Measurements from ENCODE around the gene KL. TPM values are rescaled to one million over a fixed set of nuclear protein-coding genes. Genes with fewer than 3 reads are reported as not detected.

KL gene
- total RNA-seq, 4 donors from 2014 or later, result 1.3 to 1.6 (median 1.4) TPM

DNA sequence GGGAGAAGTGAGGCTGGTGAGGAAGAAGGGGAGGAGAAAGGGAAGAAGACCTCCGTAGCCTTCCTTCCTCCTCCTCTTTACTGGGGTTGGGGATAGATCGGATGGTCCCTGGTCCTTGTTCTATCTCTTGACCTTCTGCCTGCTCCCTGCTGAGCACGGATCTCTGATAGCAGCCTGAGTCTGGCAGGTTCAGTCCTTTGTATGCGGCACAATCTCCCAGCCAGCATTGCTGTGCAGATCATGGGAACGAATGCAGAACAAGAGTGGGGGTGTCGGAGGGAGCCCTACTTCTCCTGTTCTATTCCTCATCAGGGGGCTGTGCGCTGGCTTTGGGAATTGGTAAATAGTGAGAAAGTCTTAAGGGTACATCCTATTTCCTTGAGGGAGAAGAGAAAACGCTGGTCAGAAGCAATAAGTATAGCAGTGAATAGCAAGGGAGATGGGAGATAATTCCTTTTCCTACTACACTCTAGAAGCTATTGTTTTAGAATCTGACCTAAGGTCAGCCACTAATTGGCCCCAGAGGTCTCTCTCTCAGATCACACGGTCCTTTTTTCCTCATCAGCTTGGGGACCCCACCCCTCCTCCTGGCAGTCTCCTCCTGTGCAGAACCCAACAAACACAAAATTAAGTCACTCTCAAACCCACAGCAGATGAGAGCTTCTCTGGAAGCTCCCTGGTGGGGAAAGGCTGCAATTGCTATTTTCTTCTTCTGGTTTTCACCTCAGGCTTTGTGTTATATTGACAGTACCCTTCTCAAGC is 41.0 kb downstream of the KL start:
- H3K27ac ChIP-seq, result peak overlapping the region; percentile 40 to 68 (median 52)
- intact Hi-C loops (cut with DNase I; ENCODE audit: low total_unique reads), result no loop called here

GRCh38 chr13:33058776-33059327 is 42.6 kb downstream of the KL start:
- Histone ChIP-seq H3K9me3 (no peaks in the 10 kb centered on the region), H3K27ac (peak overlapping the region in 1 of 4 donors; percentile 22), H3K4me1 (peaks cover 0 to 1% of the 10 kb centered on the region in 2 donors), H3K27me3 (no peaks in the 10 kb centered on the region), H3K36me3 (no peaks in the 10 kb centered on the region), H3K4me3 (no peak overlapping the region)
- TF ChIP-seq, protein P1, sequence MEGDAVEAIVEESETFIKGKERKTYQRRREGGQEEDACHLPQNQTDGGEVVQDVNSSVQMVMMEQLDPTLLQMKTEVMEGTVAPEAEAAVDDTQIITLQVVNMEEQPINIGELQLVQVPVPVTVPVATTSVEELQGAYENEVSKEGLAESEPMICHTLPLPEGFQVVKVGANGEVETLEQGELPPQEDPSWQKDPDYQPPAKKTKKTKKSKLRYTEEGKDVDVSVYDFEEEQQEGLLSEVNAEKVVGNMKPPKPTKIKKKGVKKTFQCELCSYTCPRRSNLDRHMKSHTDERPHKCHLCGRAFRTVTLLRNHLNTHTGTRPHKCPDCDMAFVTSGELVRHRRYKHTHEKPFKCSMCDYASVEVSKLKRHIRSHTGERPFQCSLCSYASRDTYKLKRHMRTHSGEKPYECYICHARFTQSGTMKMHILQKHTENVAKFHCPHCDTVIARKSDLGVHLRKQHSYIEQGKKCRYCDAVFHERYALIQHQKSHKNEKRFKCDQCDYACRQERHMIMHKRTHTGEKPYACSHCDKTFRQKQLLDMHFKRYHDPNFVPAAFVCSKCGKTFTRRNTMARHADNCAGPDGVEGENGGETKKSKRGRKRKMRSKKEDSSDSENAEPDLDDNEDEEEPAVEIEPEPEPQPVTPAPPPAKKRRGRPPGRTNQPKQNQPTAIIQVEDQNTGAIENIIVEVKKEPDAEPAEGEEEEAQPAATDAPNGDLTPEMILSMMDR (IDR thresholded peaks at IDR 0.05 in 4 of 5, conservative IDR thresholded peaks at IDR 0.05 in 1 of 5), result no peak
- no peak for TF ChIP-seq POLR2A (IDR thresholded peaks at IDR 0.05)
- in situ Hi-C loops (cut with MboI; ENCODE audit: low sequenced_read_pairs in 4 of 4), result no loop called here
- no peak for ATAC-seq
- intact Hi-C loops (cut with DNase I; ENCODE audit: low total_unique reads), result no loop called here
- DNase-seq, result no peak

More for the DNA sequence above, 41.0 kb downstream of the KL start:
- Histone ChIP-seq H3K9me3 (no peaks in the 10 kb centered on the region), H3K4me1 (peaks cover 5 to 15% of the 10 kb centered on the region in 2 donors), H3K4me3 (no peak overlapping the region), H3K36me3 (no peaks in the 10 kb centered on the region), H3K27me3 (no peaks in the 10 kb centered on the region)
- ATAC-seq (peak; percentile 46 to 62), DNase-seq (no peak)
- in situ Hi-C loops (cut with MboI; ENCODE audit: low sequenced_read_pairs in 4 of 4), result no loop called here
- TF ChIP-seq, protein P1 (IDR thresholded peaks at IDR 0.05 in 4 of 5, conservative IDR thresholded peaks at IDR 0.05 in 1 of 5), result peak in 2 of 5 experiments; percentile 20 to 41
- TF ChIP-seq POLR2A (IDR thresholded peaks at IDR 0.05), result no peak

- H3K9me3 ChIP-seq, result no peaks in the 10 kb centered on the region
Observed at GRCh38 chr13:33060815-33061214, 44.6 kb downstream of the KL start.

DNA sequence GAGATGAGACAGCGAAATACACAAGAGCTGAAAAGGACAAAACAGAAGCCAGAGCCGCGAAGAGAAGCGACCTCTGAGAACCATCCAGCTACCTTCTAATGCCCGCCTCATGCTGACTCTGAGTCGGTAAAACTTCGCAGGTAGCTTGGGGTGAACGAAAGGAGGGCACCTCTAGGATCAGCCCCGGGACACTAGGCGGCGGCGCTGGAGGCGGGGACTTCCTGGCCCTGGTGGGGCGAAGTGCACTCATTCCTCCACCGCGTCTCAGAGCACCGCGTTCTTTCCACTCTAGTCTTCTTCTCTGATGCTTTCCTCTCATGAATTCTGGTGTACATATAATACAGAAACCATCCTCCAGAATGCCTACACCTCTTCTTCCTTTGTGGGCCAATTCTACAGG is 50.1 kb downstream of the KL start:
- Histone ChIP-seq H3K36me3 (no peaks in the 10 kb centered on the region), H3K27me3 (no peaks in the 10 kb centered on the region), H3K4me3 (no peak overlapping the region), H3K9me3 (no peaks in the 10 kb centered on the region), H3K27ac (no peak overlapping the region), H3K4me1 (no peaks in the 10 kb centered on the region)
- intact Hi-C loops (cut with DNase I; ENCODE audit: low total_unique reads) (no loop called here), in situ Hi-C loops (cut with MboI; ENCODE audit: low sequenced_read_pairs in 4 of 4) (no loop called here)
- no peak for ATAC-seq
- TF ChIP-seq POLR2A (IDR thresholded peaks at IDR 0.05), result no peak
- TF ChIP-seq, protein P1 (IDR thresholded peaks at IDR 0.05 in 4 of 5, conservative IDR thresholded peaks at IDR 0.05 in 1 of 5), result no peak
- no peak for DNase-seq

More at GRCh38 chr13:33060815-33061214, 44.6 kb downstream of the KL start:
- Histone ChIP-seq H3K27me3 (no peaks in the 10 kb centered on the region), H3K36me3 (no peaks in the 10 kb centered on the region), H3K4me3 (no peak overlapping the region), H3K4me1 (no peaks in the 10 kb centered on the region), H3K27ac (no peak overlapping the region)
- no peak for TF ChIP-seq POLR2A (IDR thresholded peaks at IDR 0.05)
- TF ChIP-seq, protein P1 (IDR thresholded peaks at IDR 0.05 in 4 of 5, conservative IDR thresholded peaks at IDR 0.05 in 1 of 5), result no peak
- no peak for ATAC-seq
- in situ Hi-C loops (cut with MboI; ENCODE audit: low sequenced_read_pairs in 4 of 4) (no loop called here), intact Hi-C loops (cut with DNase I; ENCODE audit: low total_unique reads) (no loop called here)
- no peak for DNase-seq

All from gastrocnemius medialis (tissue), 4 donors.